ENCODE results near the gene HES7. TPM values are rescaled to one million over a fixed set of nuclear protein-coding genes. Genes with fewer than 3 reads are reported as not detected.

HES7 gene
- total and polyA plus RNA-seq, 9 of the 15 experiments (the other 6 are each of a cell fraction or from before 2014, with no cell fraction given), result 0.03 to 1.7 (median 0.14) TPM; not detected in 1

DNA sequence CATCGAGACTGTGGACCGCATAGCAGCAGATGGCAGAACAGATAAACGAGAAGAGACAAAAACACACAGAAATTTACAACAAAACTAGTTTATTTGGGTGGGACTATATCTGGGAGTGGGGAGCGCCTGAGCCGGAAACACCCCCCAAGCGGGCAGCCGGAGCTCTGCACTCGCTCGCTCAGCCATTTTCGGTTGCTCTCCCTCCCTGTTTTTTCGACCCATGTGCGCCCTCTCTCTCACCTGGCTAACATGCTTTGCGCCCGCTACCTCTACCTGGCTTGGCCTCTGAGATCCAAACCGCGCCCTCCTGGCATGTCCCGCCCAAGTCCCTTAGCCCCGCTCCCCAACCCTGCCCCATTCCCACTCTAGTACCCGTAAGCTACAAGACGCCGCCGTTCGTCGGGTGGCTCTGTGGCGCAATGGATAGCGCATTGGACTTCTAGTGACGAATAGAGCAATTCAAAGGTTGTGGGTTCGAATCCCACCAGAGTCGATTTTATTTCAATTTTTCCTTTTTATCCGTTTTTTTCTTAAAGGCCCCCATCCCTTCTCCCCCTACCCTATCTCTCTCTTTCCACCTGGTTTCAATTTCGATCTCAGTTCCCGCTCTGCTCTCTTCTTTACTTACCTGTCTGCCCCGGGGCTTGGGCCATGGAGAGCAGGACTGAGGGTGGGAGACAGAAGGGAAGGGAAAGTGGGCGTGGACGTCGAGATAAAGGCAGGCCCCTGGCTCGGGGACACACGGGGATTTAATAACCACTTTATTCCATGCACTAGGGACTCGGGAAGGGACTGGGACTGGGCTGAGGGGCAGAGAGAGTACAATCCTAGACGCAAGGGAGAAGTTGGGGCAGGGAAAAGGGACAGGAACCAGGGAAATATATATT is 3.1 kb downstream of the HES7 start (continued):
- TF ChIP-seq RB1 (IDR thresholded peaks at IDR 0.05; ENCODE audit: low read depth) (0 out of 2 replicates have a peak, but pooled peaks have one; percentile 11), NCOA4 (IDR thresholded peaks at IDR 0.05; ENCODE audit: partially characterized antibody) (no peak), KLF1 (tag; IDR thresholded peaks at IDR 0.05) (no peak), HSF4 (CRISPR knock-in tag; IDR thresholded peaks at IDR 0.05; ENCODE audit: borderline replicate concordance) (no peak), POLR2B (IDR thresholded peaks at IDR 0.05; ENCODE audit: low read depth, partially characterized antibody) (peak; percentile 46), ETS2 (tag; IDR thresholded peaks at IDR 0.05; ENCODE audit: borderline replicate concordance, poor library complexity, severe bottlenecking) (no peak), EP400 (IDR thresholded peaks at IDR 0.05) (peak; percentile 66; the same call in 1 of the 2 replicates), PRDM10 (IDR thresholded peaks at IDR 0.05; ENCODE audit: partially characterized antibody) (peak; percentile 61), PURB (CRISPR knock-in tag; IDR thresholded peaks at IDR 0.05; ENCODE audit: low read depth) (no peak), CREB1 (IDR thresholded peaks at IDR 0.05) (no peak), CREB1 (CRISPR knock-in tag; IDR thresholded peaks at IDR 0.05) (no peak), ZNF584 (CRISPR knock-in tag; IDR thresholded peaks at IDR 0.05; ENCODE audit: low read depth) (no peak), DACH1 (IDR thresholded peaks at IDR 0.05; ENCODE audit: partially characterized antibody) (no peak), HMG20A (CRISPR knock-in tag; conservative IDR thresholded peaks at IDR 0.05) (0 out of 2 replicates have a peak, but pooled peaks have one; percentile 33), BCOR (IDR thresholded peaks at IDR 0.05) (peak; percentile 71), ZNF79 (CRISPR knock-in tag; IDR thresholded peaks at IDR 0.05; ENCODE audit: low read depth) (no peak), ZNF384 (IDR thresholded peaks at IDR 0.05; ENCODE audit: low read depth, low read length) (peak; percentile 4; the same call in 1 of the 2 replicates)
- TF ChIP-seq, protein P1, sequence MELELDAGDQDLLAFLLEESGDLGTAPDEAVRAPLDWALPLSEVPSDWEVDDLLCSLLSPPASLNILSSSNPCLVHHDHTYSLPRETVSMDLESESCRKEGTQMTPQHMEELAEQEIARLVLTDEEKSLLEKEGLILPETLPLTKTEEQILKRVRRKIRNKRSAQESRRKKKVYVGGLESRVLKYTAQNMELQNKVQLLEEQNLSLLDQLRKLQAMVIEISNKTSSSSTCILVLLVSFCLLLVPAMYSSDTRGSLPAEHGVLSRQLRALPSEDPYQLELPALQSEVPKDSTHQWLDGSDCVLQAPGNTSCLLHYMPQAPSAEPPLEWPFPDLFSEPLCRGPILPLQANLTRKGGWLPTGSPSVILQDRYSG (tag; conservative IDR thresholded peaks at IDR 0.05; ENCODE audit: low read depth), result no peak
- TF ChIP-seq, protein P2, sequence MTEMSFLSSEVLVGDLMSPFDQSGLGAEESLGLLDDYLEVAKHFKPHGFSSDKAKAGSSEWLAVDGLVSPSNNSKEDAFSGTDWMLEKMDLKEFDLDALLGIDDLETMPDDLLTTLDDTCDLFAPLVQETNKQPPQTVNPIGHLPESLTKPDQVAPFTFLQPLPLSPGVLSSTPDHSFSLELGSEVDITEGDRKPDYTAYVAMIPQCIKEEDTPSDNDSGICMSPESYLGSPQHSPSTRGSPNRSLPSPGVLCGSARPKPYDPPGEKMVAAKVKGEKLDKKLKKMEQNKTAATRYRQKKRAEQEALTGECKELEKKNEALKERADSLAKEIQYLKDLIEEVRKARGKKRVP (CRISPR knock-in tag; IDR thresholded peaks at IDR 0.05), result no peak
- TF ChIP-seq, protein P3, sequence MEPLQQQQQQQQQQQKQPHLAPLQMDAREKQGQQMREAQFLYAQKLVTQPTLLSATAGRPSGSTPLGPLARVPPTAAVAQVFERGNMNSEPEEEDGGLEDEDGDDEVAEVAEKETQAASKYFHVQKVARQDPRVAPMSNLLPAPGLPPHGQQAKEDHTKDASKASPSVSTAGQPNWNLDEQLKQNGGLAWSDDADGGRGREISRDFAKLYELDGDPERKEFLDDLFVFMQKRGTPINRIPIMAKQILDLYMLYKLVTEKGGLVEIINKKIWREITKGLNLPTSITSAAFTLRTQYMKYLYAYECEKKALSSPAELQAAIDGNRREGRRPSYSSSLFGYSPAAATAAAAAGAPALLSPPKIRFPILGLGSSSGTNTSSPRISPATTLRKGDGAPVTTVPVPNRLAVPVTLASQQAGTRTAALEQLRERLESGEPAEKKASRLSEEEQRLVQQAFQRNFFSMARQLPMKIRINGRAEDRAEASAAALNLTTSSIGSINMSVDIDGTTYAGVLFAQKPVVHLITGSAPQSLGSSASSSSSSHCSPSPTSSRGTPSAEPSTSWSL (CRISPR knock-in tag; IDR thresholded peaks at IDR 0.05; ENCODE audit: borderline replicate concordance), result no peak

Measured in K562 (cell line).